HepG2 (cell line): Measurements from ENCODE around the gene CHRNB1. TPM values are rescaled to one million over a fixed set of nuclear protein-coding genes. Genes with fewer than 3 reads are reported as not detected.
A peak's percentile ranks its signal among the peaks of the same experiment; 100 is the strongest.

ENCODE experiments used
- MAF1 ChIP-seq: sonication (generic); formaldehyde crosslinking; IDR thresholded peaks from 2 replicates; pipeline ENCODE4 v1.5.0; 2020; ENCODE audit warnings: missing genetic modification reagents, borderline replicate concordance
- MYC ChIP-seq: sonication (generic); formaldehyde crosslinking; IDR thresholded peaks from 2 replicates; pipeline ENCODE4 v1.9.0; 2021; ENCODE audit warnings: missing genetic modification reagents, borderline replicate concordance
- SAP130 ChIP-seq: IDR thresholded peaks from 2 replicates; pipeline ENCODE4 v1.6.1; 2016; ENCODE audit warnings: low read depth
- SATB2 ChIP-seq: sonication (generic); formaldehyde crosslinking; IDR thresholded peaks from 2 replicates; pipeline ENCODE4 v1.5.0; 2020; ENCODE audit warnings: missing genetic modification reagents
- SPEN ChIP-seq: sonication (generic); formaldehyde crosslinking; IDR thresholded peaks from 2 replicates; pipeline ENCODE4 v1.5.1; 2020; ENCODE audit warnings: low read depth, mild to moderate bottlenecking, missing genetic modification reagents
- YEATS2 ChIP-seq: sonication (generic); formaldehyde crosslinking; IDR thresholded peaks from 2 replicates; pipeline ENCODE4 v1.4.0; 2020; ENCODE audit warnings: missing genetic modification reagents, borderline replicate concordance
- ZNF101 ChIP-seq: sonication (generic); formaldehyde crosslinking; IDR thresholded peaks from 2 replicates; pipeline ENCODE4 v1.4.0; 2020; ENCODE audit warnings: mild to moderate bottlenecking, low read depth, missing genetic modification reagents, borderline replicate concordance
- ZNF24 ChIP-seq: fragments of 450-650 bp; IDR thresholded peaks from 2 replicates; pipeline ENCODE4 v1.6.1; 2017; ENCODE audit warnings: antibody characterized with exemption, mild to moderate bottlenecking
- ZNF264 ChIP-seq: sonication (generic); formaldehyde crosslinking; IDR thresholded peaks from 2 replicates; pipeline ENCODE4 v1.4.0; 2020; ENCODE audit warnings: missing genetic modification reagents
- ZSCAN22 ChIP-seq: sonication (generic); formaldehyde crosslinking; IDR thresholded peaks from 2 replicates; pipeline ENCODE4 v1.4.0; 2020; ENCODE audit warnings: mild to moderate bottlenecking, missing genetic modification reagents
- polyA plus RNA-seq, 8 experiments: library from polyadenylated mRNA; depleted of rRNA in 3 of 8; stranded (reverse) in 7 of 8; unstranded in 1 of 8; fragments of >200 nt; fragmentation: Illumina TruSeq in 4 of 8; extraction: Trizol in 4 of 8; gene quantifications; 2 replicates each; pipeline versions ENCODE4 v1.2.1 to v1.2.3, GENCODE V29; 2011 to 2016; ENCODE audit warnings: low read depth in 4 of 8, missing spikeins in 1 of 8, mixed read lengths in 1 of 8; ENCODE audit not compliant: insufficient read depth in 1 of 8
- total RNA-seq, 5 experiments: library from RNA; depleted of rRNA; stranded (reverse); fragments of >200 nt; fragmentation: Illumina TruSeq; extraction: Trizol; gene quantifications; 2 replicates each; pipeline ENCODE4 v1.2.3, GENCODE V29; 2016; ENCODE audit warnings: low read depth in 1 of 5
- TF ChIP-seq, protein P1 (sequence below): sonication (generic); formaldehyde crosslinking; IDR thresholded peaks from 2 replicates; pipeline ENCODE4 v1.5.0; 2020; ENCODE audit warnings: mild to moderate bottlenecking, missing genetic modification reagents
- TF ChIP-seq, protein P2 (sequence below): IDR thresholded peaks from 2 replicates; pipeline ENCODE4 v1.6.1; 2016; ENCODE audit warnings: missing compliant biosample characterization, missing genetic modification reagents, borderline replicate concordance
- TF ChIP-seq, protein P3 (sequence below): sonication (generic); formaldehyde crosslinking; IDR thresholded peaks from 2 replicates; pipeline ENCODE4 v1.8.0; 2022; ENCODE audit warnings: mild to moderate bottlenecking, missing genetic modification reagents; ENCODE audit not compliant: insufficient replicate concordance
- TF ChIP-seq, protein P4 (sequence below): sonication (generic); formaldehyde crosslinking; IDR thresholded peaks from 2 replicates; pipeline ENCODE4 v1.4.0; 2020; ENCODE audit warnings: missing genetic modification reagents
- TF ChIP-seq, protein P5 (sequence below): sonication (generic); formaldehyde crosslinking; IDR thresholded peaks from 2 replicates; pipeline ENCODE4 v1.8.1; 2023; ENCODE audit warnings: mild to moderate bottlenecking, missing genetic modification reagents, borderline replicate concordance
- TF ChIP-seq, protein P6 (sequence below): sonication (generic); formaldehyde crosslinking; IDR thresholded peaks from 2 replicates; pipeline ENCODE4 v1.5.0; 2020; ENCODE audit warnings: mild to moderate bottlenecking, missing genetic modification reagents, borderline replicate concordance

CHRNB1 gene
- total and polyA plus RNA-seq, 2 of the 13 experiments (the other 11 are each of a cell fraction or from before 2014, with no cell fraction given) = 5.4 to 33.7 TPM

DNA sequence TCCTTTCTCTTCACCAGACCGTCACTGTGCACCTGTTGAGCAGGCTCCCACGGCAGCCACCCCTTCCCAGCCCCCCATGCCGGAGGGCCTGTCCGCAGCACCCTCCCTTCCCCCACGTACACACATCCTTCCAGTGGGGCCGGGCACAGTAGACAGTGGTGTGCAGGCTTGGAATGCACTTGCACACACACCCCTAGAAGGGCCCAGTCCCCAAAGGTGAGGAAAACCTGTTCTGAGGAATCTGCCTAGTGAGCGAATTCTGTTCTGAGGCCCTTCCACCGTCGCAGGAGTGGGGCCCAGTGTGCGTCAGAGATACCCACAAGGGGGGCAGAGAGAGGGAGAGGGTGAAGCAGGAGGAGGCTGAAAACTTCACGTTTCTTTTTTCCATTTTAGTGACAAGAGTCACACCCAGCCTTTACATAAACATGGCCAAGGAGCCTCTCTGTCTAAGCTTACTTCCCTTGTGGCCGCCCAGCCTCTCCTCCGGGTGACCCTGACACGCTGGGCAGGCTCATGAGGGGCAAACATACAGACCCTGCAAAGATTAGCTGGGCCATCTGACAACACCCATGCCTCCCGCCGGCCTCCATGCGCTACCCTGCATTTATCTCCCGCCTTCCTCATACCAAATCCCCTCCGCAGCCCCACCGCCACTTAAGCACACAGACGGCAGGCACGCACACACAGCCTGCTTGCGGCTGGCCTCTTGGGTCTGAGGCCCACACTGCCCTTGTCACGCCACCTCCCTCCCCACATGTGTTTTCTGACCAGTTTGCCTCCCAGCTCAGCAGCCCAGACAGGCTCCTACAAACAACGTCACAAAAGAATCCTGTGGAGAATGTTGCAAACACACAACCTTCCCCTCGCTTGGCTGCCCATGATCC is 32.8 kb downstream of the CHRNB1 start (continued):
- TF ChIP-seq MYC (CRISPR knock-in tag) (peak; percentile 55; the same call in 1 of the 2 replicates), ZNF264 (CRISPR knock-in tag) (no peak), YEATS2 (0 out of 2 replicates have a peak, but pooled peaks have one; percentile 35), MAF1 (CRISPR knock-in tag) (no peak), ZNF101 (CRISPR knock-in tag) (no peak), ZNF24 (no peak), ZSCAN22 (no peak), SATB2 (no peak), SAP130 (peak; percentile 57), SPEN (peak; percentile 33; the same call in 1 of the 2 replicates)
- TF ChIP-seq, protein P1, sequence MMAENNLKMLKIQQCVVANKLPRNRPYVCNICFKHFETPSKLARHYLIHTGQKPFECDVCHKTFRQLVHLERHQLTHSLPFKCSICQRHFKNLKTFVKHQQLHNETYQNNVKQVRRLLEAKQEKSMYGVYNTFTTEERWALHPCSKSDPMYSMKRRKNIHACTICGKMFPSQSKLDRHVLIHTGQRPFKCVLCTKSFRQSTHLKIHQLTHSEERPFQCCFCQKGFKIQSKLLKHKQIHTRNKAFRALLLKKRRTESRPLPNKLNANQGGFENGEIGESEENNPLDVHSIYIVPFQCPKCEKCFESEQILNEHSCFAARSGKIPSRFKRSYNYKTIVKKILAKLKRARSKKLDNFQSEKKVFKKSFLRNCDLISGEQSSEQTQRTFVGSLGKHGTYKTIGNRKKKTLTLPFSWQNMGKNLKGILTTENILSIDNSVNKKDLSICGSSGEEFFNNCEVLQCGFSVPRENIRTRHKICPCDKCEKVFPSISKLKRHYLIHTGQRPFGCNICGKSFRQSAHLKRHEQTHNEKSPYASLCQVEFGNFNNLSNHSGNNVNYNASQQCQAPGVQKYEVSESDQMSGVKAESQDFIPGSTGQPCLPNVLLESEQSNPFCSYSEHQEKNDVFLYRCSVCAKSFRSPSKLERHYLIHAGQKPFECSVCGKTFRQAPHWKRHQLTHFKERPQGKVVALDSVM (CRISPR knock-in tag) = peak; percentile 34; the same call in 1 of the 2 replicates
- TF ChIP-seq, protein P2, sequence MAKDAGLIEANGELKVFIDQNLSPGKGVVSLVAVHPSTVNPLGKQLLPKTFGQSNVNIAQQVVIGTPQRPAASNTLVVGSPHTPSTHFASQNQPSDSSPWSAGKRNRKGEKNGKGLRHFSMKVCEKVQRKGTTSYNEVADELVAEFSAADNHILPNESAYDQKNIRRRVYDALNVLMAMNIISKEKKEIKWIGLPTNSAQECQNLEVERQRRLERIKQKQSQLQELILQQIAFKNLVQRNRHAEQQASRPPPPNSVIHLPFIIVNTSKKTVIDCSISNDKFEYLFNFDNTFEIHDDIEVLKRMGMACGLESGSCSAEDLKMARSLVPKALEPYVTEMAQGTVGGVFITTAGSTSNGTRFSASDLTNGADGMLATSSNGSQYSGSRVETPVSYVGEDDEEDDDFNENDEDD (CRISPR knock-in tag) = peak; percentile 19; the same call in 1 of the 2 replicates
- TF ChIP-seq, protein P3, sequence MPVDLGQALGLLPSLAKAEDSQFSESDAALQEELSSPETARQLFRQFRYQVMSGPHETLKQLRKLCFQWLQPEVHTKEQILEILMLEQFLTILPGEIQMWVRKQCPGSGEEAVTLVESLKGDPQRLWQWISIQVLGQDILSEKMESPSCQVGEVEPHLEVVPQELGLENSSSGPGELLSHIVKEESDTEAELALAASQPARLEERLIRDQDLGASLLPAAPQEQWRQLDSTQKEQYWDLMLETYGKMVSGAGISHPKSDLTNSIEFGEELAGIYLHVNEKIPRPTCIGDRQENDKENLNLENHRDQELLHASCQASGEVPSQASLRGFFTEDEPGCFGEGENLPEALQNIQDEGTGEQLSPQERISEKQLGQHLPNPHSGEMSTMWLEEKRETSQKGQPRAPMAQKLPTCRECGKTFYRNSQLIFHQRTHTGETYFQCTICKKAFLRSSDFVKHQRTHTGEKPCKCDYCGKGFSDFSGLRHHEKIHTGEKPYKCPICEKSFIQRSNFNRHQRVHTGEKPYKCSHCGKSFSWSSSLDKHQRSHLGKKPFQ (CRISPR knock-in tag) = no peak
- TF ChIP-seq, protein P4, sequence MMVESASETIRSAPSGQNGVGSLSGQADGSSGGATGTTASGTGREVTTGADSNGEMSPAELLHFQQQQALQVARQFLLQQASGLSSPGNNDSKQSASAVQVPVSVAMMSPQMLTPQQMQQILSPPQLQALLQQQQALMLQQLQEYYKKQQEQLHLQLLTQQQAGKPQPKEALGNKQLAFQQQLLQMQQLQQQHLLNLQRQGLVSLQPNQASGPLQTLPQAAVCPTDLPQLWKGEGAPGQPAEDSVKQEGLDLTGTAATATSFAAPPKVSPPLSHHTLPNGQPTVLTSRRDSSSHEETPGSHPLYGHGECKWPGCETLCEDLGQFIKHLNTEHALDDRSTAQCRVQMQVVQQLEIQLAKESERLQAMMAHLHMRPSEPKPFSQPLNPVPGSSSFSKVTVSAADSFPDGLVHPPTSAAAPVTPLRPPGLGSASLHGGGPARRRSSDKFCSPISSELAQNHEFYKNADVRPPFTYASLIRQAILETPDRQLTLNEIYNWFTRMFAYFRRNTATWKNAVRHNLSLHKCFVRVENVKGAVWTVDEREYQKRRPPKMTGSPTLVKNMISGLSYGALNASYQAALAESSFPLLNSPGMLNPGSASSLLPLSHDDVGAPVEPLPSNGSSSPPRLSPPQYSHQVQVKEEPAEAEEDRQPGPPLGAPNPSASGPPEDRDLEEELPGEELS (CRISPR knock-in tag) = 0 out of 2 replicates have a peak, but pooled peaks have one; percentile 17
- TF ChIP-seq, protein P5, sequence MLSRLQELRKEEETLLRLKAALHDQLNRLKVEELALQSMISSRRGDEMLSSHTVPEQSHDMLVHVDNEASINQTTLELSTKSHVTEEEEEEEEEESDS (CRISPR knock-in tag) = no peak
- TF ChIP-seq, protein P6, sequence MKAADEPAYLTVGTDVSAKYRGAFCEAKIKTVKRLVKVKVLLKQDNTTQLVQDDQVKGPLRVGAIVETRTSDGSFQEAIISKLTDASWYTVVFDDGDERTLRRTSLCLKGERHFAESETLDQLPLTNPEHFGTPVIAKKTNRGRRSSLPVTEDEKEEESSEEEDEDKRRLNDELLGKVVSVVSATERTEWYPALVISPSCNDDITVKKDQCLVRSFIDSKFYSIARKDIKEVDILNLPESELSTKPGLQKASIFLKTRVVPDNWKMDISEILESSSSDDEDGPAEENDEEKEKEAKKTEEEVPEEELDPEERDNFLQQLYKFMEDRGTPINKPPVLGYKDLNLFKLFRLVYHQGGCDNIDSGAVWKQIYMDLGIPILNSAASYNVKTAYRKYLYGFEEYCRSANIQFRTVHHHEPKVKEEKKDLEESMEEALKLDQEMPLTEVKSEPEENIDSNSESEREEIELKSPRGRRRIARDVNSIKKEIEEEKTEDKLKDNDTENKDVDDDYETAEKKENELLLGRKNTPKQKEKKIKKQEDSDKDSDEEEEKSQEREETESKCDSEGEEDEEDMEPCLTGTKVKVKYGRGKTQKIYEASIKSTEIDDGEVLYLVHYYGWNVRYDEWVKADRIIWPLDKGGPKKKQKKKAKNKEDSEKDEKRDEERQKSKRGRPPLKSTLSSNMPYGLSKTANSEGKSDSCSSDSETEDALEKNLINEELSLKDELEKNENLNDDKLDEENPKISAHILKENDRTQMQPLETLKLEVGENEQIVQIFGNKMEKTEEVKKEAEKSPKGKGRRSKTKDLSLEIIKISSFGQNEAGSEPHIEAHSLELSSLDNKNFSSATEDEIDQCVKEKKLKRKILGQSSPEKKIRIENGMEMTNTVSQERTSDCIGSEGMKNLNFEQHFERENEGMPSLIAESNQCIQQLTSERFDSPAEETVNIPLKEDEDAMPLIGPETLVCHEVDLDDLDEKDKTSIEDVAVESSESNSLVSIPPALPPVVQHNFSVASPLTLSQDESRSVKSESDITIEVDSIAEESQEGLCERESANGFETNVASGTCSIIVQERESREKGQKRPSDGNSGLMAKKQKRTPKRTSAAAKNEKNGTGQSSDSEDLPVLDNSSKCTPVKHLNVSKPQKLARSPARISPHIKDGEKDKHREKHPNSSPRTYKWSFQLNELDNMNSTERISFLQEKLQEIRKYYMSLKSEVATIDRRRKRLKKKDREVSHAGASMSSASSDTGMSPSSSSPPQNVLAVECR (CRISPR knock-in tag) = peak; percentile 38; the same call in 1 of the 2 replicates
